ENCODE measurements around the gene NDFIP1.

Gene NDFIP1

GRCh38 chr5:142110046-142110531 is 1.5 kb downstream of the NDFIP1 start:
- TF ChIP-seq CTCF (conservative IDR thresholded peaks at IDR 0.05) = 0 out of 2 replicates have a peak, but pooled peaks have one; percentile 12
- H3K27ac ChIP-seq = peak overlapping the region; percentile 93

GRCh38 chr5:142110988-142111687 is 2.6 kb downstream of the NDFIP1 start:
- H3K27ac ChIP-seq = peak overlapping the region; percentile 93
- TF ChIP-seq CTCF (conservative IDR thresholded peaks at IDR 0.05) = no peak

- H3K27ac ChIP-seq = no peak overlapping the region
- TF ChIP-seq CTCF (conservative IDR thresholded peaks at IDR 0.05) = no peak
Observed at GRCh38 chr5:142114687-142115086, 6.1 kb downstream of the NDFIP1 start.

DNA sequence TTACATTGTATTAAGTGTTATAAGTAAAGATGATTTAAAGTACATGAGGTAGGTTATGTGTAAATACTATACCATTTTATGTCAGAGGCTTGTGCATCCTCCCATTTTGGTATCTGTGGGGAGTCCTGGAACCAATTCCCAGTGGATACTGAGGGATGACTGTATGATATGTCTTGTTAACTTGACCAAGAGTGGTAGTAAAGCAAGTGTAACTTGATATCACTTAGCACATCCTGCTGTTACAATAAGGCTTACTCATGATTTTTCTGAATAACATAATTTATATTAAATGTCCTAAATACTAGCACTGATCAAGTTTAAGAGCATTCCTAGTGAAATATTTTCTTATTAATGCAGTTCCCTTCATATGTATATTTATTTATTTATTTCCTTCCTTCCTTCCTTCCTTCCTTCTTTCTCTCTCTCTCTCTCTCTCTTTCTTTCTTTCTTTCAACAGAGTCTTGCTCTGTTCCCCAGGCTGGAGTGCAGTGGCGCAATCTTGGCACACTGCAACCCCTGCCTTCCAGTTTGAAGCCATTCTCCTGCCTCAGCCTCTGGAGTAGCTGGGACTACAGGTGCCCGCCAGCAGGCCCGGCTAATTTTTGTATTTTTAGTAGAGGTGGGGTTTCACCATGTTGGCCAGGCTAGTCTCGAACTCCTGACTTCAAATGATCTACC is 7.5 kb downstream of the NDFIP1 start:
- no peak overlapping the region for H3K27ac ChIP-seq
- no peak for TF ChIP-seq CTCF (conservative IDR thresholded peaks at IDR 0.05)

GRCh38 chr5:142117579-142118151 is 9.1 kb downstream of the NDFIP1 start:
- no peak for TF ChIP-seq CTCF (conservative IDR thresholded peaks at IDR 0.05)
- no peak overlapping the region for H3K27ac ChIP-seq

- H3K27ac ChIP-seq = no peak overlapping the region
- no peak for TF ChIP-seq CTCF (conservative IDR thresholded peaks at IDR 0.05)
Observed at GRCh38 chr5:142118155-142118686, 9.6 kb downstream of the NDFIP1 start.

GRCh38 chr5:142119051-142119625 is 10.6 kb downstream of the NDFIP1 start:
- H3K27ac ChIP-seq = peak overlapping the region; percentile 77

More at GRCh38 chr5:142119051-142119625, 10.6 kb downstream of the NDFIP1 start:
- no peak for TF ChIP-seq CTCF (conservative IDR thresholded peaks at IDR 0.05)

Data from VCaP (cell line).